ENCODE data around the gene LRRC55. TPM values are rescaled to one million over a fixed set of nuclear protein-coding genes. Genes with fewer than 3 reads are reported as not detected.

Gene LRRC55
- total RNA-seq, 4 donors from 2014 or later, result not detected

GRCh38 chr11:57203882-57204480 is 22.2 kb downstream of the LRRC55 start:
- no peak for DNase-seq (ENCODE audit: low spot score in 2 of 2)

GRCh38 chr11:57205041-57205641 is 23.4 kb downstream of the LRRC55 start:
- 35 to 40% methylated on average over 3 of the region's 3 CpGs for WGBS, 2 donors
- Histone ChIP-seq H3K4me1 (peaks cover 0 to 38% (median 5%) of the 10 kb centered on the region in 4 donors), H3K27me3 (no peaks in the 10 kb centered on the region), H3K27ac (no peak overlapping the region), H3K9me3 (no peaks in the 10 kb centered on the region), H3K4me3 (no peak overlapping the region), H3K36me3 (no peaks in the 10 kb centered on the region)
- TF ChIP-seq EP300 (IDR thresholded peaks at IDR 0.05), result no peak
- TF ChIP-seq CTCF (IDR thresholded peaks at IDR 0.05), result no peak
- TF ChIP-seq POLR2A (IDR thresholded peaks at IDR 0.05), result no peak
- DNase-seq (ENCODE audit: low spot score in 2 of 2), result no peak

More at GRCh38 chr11:57203882-57204480, 22.2 kb downstream of the LRRC55 start:
- TF ChIP-seq EP300 (IDR thresholded peaks at IDR 0.05) (no peak), CTCF (IDR thresholded peaks at IDR 0.05) (no peak), POLR2A (IDR thresholded peaks at IDR 0.05) (no peak)
- Histone ChIP-seq H3K27ac (no peak overlapping the region), H3K27me3 (no peaks in the 10 kb centered on the region), H3K36me3 (no peaks in the 10 kb centered on the region), H3K4me3 (no peak overlapping the region), H3K4me1 (peaks cover 0 to 39% (median 5%) of the 10 kb centered on the region in 4 donors), H3K9me3 (no peaks in the 10 kb centered on the region)
- 62 to 73% methylated on average over 7 of the region's 7 CpGs for WGBS, 2 donors

- WGBS, 2 donors, result 61 to 73% methylated on average over 6 of the region's 6 CpGs
- Histone ChIP-seq H3K4me3 (no peak overlapping the region), H3K27me3 (no peaks in the 10 kb centered on the region), H3K4me1 (peaks cover 0 to 19% (median 4%) of the 10 kb centered on the region in 4 donors), H3K27ac (no peak overlapping the region), H3K36me3 (no peaks in the 10 kb centered on the region), H3K9me3 (no peaks in the 10 kb centered on the region)
- no peak for TF ChIP-seq EP300 (IDR thresholded peaks at IDR 0.05)
- no peak for TF ChIP-seq CTCF (IDR thresholded peaks at IDR 0.05)
- no peak for TF ChIP-seq POLR2A (IDR thresholded peaks at IDR 0.05)
- DNase-seq (ENCODE audit: low spot score in 2 of 2), result no peak
Measured at GRCh38 chr11:57207168-57207567, 25.4 kb downstream of the LRRC55 start.

- Histone ChIP-seq H3K9me3 (no peaks in the 10 kb centered on the region), H3K27me3 (no peaks in the 10 kb centered on the region), H3K4me1 (peaks cover 0 to 10% (median 4%) of the 10 kb centered on the region in 4 donors), H3K36me3 (no peaks in the 10 kb centered on the region), H3K27ac (no peak overlapping the region), H3K4me3 (no peak overlapping the region)
- peak in 1 of 2 donors; percentile 22 for TF ChIP-seq EP300 (IDR thresholded peaks at IDR 0.05)
- no peak for TF ChIP-seq CTCF (IDR thresholded peaks at IDR 0.05)
- 34 to 45% methylated on average over 7 of the region's 7 CpGs for WGBS, 2 donors
- DNase-seq (ENCODE audit: low spot score in 2 of 2), result no peak
Measured at GRCh38 chr11:57210781-57211180, 29.0 kb downstream of the LRRC55 start.

- no peaks in the 10 kb centered on the region for H3K36me3 ChIP-seq
- no peak for DNase-seq (ENCODE audit: low spot score in 2 of 2)
- 31% methylated on average over 9 of the region's 9 CpGs for WGBS, 2 donors
- H3K9me3 ChIP-seq, result no peaks in the 10 kb centered on the region
- H3K4me1 ChIP-seq, result peaks cover 0 to 11% (median 5%) of the 10 kb centered on the region in 4 donors
- no peaks in the 10 kb centered on the region for H3K27me3 ChIP-seq
- no peak overlapping the region for H3K4me3 ChIP-seq
- no peak for TF ChIP-seq POLR2A (IDR thresholded peaks at IDR 0.05)
- no peak for TF ChIP-seq EP300 (IDR thresholded peaks at IDR 0.05)
- TF ChIP-seq CTCF (IDR thresholded peaks at IDR 0.05), result no peak
- H3K27ac ChIP-seq, result peak overlapping the region in 1 of 4 donors; percentile 7
Measured at GRCh38 chr11:57213342-57214097, 31.8 kb downstream of the LRRC55 start.
